Erythroblast (primary cell): Measurements from ENCODE around the gene KCNK10.

Experiments
- GATA1 ChIP-seq: IDR thresholded peaks from 2 replicates; pipeline ENCODE4 v1.6.1; 2011; ENCODE audit warnings: low read depth, mild to moderate bottlenecking, control low read depth, low read length, moderate library complexity
- POLR2A ChIP-seq: IDR thresholded peaks from 2 replicates; pipeline ENCODE4 v1.6.1; 2011; ENCODE audit warnings: mild to moderate bottlenecking, low read length

GRCh38 chr14:88204221-88204620 is 118.8 kb downstream of the KCNK10 start:
- TF ChIP-seq POLR2A (no peak), GATA1 (no peak)
